ENCODE data around the gene VMAC. TPM values are rescaled to one million over a fixed set of nuclear protein-coding genes. Genes with fewer than 3 reads are reported as not detected.

The VMAC gene
- total and polyA plus RNA-seq, 2 of the 13 experiments (the other 11 are each of a cell fraction or from before 2014, with no cell fraction given) = 2.4 TPM

DNA sequence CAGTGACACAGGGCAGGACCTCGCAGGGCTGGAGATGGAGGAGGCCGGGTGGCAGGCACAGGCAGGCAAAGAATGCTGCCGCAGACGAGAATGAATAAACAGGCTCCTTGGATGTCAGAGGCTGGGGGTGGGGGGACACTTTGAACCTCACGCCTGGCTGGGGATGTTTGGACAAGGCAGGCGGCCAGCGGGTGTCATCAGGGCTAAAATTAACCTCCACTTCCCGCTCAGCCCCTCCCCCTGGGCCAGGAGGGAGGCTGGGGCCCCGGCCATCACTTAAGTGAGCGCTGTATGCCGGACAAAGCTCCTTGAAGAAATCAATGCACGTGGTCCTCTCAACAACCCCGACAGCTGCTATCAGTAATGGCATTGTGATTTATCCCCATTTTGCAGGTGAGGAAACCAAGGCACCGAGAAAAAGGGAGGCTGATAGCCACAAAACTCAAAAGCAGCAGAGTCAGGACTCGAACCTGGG lies 24.0 kb upstream of the VMAC start (continued):
- TF ChIP-seq SP2 (CRISPR knock-in tag; IDR thresholded peaks at IDR 0.05) (no peak), KLF13 (CRISPR knock-in tag; IDR thresholded peaks at IDR 0.05) (no peak), ZNF709 (CRISPR knock-in tag; IDR thresholded peaks at IDR 0.05) (no peak), TBX2 (CRISPR knock-in tag; IDR thresholded peaks at IDR 0.05; ENCODE audit: borderline replicate concordance) (peak; percentile 96), KDM4B (CRISPR knock-in tag; IDR thresholded peaks at IDR 0.05) (no peak), ZMYM2 (CRISPR knock-in tag; IDR thresholded peaks at IDR 0.05) (peak; percentile 50; the same call in 1 of the 2 replicates), ERF (CRISPR knock-in tag; IDR thresholded peaks at IDR 0.05) (peak; percentile 67), HDAC6 (IDR thresholded peaks at IDR 0.05; ENCODE audit: low read depth, low read length) (no peak), ZNF761 (CRISPR knock-in tag; conservative IDR thresholded peaks at IDR 0.05) (no peak)
- TF ChIP-seq, protein P1, sequence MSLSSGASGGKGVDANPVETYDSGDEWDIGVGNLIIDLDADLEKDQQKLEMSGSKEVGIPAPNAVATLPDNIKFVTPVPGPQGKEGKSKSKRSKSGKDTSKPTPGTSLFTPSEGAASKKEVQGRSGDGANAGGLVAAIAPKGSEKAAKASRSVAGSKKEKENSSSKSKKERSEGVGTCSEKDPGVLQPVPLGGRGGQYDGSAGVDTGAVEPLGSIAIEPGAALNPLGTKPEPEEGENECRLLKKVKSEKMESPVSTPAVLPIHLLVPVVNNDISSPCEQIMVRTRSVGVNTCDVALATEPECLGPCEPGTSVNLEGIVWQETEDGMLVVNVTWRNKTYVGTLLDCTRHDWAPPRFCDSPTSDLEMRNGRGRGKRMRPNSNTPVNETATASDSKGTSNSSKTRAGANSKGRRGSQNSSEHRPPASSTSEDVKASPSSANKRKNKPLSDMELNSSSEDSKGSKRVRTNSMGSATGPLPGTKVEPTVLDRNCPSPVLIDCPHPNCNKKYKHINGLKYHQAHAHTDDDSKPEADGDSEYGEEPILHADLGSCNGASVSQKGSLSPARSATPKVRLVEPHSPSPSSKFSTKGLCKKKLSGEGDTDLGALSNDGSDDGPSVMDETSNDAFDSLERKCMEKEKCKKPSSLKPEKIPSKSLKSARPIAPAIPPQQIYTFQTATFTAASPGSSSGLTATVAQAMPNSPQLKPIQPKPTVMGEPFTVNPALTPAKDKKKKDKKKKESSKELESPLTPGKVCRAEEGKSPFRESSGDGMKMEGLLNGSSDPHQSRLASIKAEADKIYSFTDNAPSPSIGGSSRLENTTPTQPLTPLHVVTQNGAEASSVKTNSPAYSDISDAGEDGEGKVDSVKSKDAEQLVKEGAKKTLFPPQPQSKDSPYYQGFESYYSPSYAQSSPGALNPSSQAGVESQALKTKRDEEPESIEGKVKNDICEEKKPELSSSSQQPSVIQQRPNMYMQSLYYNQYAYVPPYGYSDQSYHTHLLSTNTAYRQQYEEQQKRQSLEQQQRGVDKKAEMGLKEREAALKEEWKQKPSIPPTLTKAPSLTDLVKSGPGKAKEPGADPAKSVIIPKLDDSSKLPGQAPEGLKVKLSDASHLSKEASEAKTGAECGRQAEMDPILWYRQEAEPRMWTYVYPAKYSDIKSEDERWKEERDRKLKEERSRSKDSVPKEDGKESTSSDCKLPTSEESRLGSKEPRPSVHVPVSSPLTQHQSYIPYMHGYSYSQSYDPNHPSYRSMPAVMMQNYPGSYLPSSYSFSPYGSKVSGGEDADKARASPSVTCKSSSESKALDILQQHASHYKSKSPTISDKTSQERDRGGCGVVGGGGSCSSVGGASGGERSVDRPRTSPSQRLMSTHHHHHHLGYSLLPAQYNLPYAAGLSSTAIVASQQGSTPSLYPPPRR (CRISPR knock-in tag; IDR thresholded peaks at IDR 0.05; ENCODE audit: borderline replicate concordance) = peak; percentile 66; the same call in 1 of the 2 replicates
- TF ChIP-seq, protein P2, sequence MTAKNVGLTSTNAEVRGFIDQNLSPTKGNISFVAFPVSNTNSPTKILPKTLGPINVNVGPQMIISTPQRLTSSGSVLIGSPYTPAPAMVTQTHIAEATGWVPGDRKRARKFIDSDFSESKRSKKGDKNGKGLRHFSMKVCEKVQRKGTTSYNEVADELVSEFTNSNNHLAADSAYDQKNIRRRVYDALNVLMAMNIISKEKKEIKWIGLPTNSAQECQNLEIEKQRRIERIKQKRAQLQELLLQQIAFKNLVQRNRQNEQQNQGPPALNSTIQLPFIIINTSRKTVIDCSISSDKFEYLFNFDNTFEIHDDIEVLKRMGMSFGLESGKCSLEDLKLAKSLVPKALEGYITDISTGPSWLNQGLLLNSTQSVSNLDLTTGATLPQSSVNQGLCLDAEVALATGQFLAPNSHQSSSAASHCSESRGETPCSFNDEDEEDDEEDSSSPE (CRISPR knock-in tag; IDR thresholded peaks at IDR 0.05) = peak; percentile 68
- TF ChIP-seq, protein P3, sequence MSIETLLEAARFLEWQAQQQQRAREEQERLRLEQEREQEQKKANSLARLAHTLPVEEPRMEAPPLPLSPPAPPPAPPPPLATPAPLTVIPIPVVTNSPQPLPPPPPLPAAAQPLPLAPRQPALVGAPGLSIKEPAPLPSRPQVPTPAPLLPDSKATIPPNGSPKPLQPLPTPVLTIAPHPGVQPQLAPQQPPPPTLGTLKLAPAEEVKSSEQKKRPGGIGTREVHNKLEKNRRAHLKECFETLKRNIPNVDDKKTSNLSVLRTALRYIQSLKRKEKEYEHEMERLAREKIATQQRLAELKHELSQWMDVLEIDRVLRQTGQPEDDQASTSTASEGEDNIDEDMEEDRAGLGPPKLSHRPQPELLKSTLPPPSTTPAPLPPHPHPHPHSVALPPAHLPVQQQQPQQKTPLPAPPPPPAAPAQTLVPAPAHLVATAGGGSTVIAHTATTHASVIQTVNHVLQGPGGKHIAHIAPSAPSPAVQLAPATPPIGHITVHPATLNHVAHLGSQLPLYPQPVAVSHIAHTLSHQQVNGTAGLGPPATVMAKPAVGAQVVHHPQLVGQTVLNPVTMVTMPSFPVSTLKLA (IDR thresholded peaks at IDR 0.05) = no peak
- TF ChIP-seq, protein P4, sequence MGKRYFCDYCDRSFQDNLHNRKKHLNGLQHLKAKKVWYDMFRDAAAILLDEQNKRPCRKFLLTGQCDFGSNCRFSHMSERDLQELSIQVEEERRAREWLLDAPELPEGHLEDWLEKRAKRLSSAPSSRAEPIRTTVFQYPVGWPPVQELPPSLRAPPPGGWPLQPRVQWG (CRISPR knock-in tag; IDR thresholded peaks at IDR 0.05; ENCODE audit: borderline replicate concordance, low read depth) = no peak
- TF ChIP-seq, protein P5, sequence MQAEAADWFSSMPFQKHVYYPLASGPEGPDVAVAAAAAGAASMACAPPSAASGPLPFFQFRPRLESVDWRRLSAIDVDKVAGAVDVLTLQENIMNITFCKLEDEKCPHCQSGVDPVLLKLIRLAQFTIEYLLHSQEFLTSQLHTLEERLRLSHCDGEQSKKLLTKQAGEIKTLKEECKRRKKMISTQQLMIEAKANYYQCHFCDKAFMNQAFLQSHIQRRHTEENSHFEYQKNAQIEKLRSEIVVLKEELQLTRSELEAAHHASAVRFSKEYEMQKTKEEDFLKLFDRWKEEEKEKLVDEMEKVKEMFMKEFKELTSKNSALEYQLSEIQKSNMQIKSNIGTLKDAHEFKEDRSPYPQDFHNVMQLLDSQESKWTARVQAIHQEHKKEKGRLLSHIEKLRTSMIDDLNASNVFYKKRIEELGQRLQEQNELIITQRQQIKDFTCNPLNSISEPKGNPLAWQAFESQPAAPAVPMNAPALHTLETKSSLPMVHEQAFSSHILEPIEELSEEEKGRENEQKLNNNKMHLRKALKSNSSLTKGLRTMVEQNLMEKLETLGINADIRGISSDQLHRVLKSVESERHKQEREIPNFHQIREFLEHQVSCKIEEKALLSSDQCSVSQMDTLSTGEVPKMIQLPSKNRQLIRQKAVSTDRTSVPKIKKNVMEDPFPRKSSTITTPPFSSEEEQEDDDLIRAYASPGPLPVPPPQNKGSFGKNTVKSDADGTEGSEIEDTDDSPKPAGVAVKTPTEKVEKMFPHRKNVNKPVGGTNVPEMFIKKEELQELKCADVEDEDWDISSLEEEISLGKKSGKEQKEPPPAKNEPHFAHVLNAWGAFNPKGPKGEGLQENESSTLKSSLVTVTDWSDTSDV (CRISPR knock-in tag; IDR thresholded peaks at IDR 0.05) = no peak
- TF ChIP-seq, protein P6, sequence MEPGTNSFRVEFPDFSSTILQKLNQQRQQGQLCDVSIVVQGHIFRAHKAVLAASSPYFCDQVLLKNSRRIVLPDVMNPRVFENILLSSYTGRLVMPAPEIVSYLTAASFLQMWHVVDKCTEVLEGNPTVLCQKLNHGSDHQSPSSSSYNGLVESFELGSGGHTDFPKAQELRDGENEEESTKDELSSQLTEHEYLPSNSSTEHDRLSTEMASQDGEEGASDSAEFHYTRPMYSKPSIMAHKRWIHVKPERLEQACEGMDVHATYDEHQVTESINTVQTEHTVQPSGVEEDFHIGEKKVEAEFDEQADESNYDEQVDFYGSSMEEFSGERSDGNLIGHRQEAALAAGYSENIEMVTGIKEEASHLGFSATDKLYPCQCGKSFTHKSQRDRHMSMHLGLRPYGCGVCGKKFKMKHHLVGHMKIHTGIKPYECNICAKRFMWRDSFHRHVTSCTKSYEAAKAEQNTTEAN (CRISPR knock-in tag; conservative IDR thresholded peaks at IDR 0.05) = no peak; the same call in 1 of the 2 replicates
- TF ChIP-seq, protein P7, sequence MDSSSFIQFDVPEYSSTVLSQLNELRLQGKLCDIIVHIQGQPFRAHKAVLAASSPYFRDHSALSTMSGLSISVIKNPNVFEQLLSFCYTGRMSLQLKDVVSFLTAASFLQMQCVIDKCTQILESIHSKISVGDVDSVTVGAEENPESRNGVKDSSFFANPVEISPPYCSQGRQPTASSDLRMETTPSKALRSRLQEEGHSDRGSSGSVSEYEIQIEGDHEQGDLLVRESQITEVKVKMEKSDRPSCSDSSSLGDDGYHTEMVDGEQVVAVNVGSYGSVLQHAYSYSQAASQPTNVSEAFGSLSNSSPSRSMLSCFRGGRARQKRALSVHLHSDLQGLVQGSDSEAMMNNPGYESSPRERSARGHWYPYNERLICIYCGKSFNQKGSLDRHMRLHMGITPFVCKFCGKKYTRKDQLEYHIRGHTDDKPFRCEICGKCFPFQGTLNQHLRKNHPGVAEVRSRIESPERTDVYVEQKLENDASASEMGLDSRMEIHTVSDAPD (CRISPR knock-in tag; IDR thresholded peaks at IDR 0.05) = no peak
